ENCODE data around the gene PLOD1. TPM values are rescaled to one million over a fixed set of nuclear protein-coding genes. Genes with fewer than 3 reads are reported as not detected.

PLOD1 gene
- total and polyA plus RNA-seq, 12 donors, result 37.1 to 133 (median 79.9) TPM

GRCh38 chr1:12010746-12011570, 76.4 kb downstream of the PLOD1 start:
- no peak overlapping the region for H3K27ac ChIP-seq
- no peaks in the 10 kb centered on the region for H3K4me1 ChIP-seq (replicated peaks in 1 of 2)
- no peaks in the 10 kb centered on the region for H3K9me3 ChIP-seq (replicated peaks in 1 of 3)
- WGBS, 4 donors, result 71 to 91% (median 87%) methylated on average over 8 to 16 of the region's 16 CpGs
- TF ChIP-seq POLR2A (IDR thresholded peaks at IDR 0.05) (no peak), CTCF (IDR thresholded peaks at IDR 0.05) (no peak)
- no peaks in the 10 kb centered on the region for H3K27me3 ChIP-seq
- H3K4me3 ChIP-seq, result no peak overlapping the region
- intact Hi-C loops (cut with DNase I), result no loop called here
- H3K36me3 ChIP-seq (replicated peaks in 1 of 2), result peaks cover 0 to 61% of the 10 kb centered on the region in 2 donors
- DNase-seq, result no peak

GRCh38 chr1:12011998-12012397, 77.5 kb downstream of the PLOD1 start:
- no peaks in the 10 kb centered on the region for H3K9me3 ChIP-seq (replicated peaks in 1 of 3)
- TF ChIP-seq CTCF (IDR thresholded peaks at IDR 0.05) (no peak), POLR2A (IDR thresholded peaks at IDR 0.05) (no peak)
- no peak overlapping the region for H3K4me3 ChIP-seq
- no peak overlapping the region for H3K27ac ChIP-seq
- no peaks in the 10 kb centered on the region for H3K4me1 ChIP-seq (replicated peaks in 1 of 2)
- H3K36me3 ChIP-seq (replicated peaks in 1 of 2), result peaks cover 0 to 51% of the 10 kb centered on the region in 2 donors
- no peak for DNase-seq
- H3K27me3 ChIP-seq, result no peaks in the 10 kb centered on the region
- intact Hi-C loops (cut with DNase I), result no loop called here
- WGBS, 4 donors, result 89 to 95% (median 90%) methylated on average over 3 to 4 of the region's 4 CpGs; no CpG with 5 or more reads in 1 of the 4 donors

- no peak overlapping the region for H3K27ac ChIP-seq
- no peak for DNase-seq
- no peak for TF ChIP-seq POLR2A (IDR thresholded peaks at IDR 0.05)
- no peak for TF ChIP-seq CTCF (IDR thresholded peaks at IDR 0.05)
- H3K4me1 ChIP-seq (replicated peaks in 1 of 2), result no peaks in the 10 kb centered on the region
- intact Hi-C loops (cut with DNase I), result no loop called here
- peaks cover 0 to 45% of the 10 kb centered on the region in 2 donors for H3K36me3 ChIP-seq (replicated peaks in 1 of 2)
- no peaks in the 10 kb centered on the region for H3K9me3 ChIP-seq (replicated peaks in 1 of 3)
- no peaks in the 10 kb centered on the region for H3K27me3 ChIP-seq
- no peak overlapping the region for H3K4me3 ChIP-seq
- WGBS, 4 donors, result 88 to 96% (median 96%) methylated on average over 8 of the region's 8 CpGs
These were observed 78.2 kb downstream of the PLOD1 start for GRCh38 chr1:12012560-12013316.
